Nucleus accumbens (tissue), 56 donors: ENCODE data around the gene SRRT.
A peak's percentile ranks its signal among the peaks of the same experiment; 100 is the strongest.
"Not testable (repeated sequence)": the region's sequence is repeated elsewhere in the genome, so short reads cannot be mapped to it uniquely, and the experiment has no call there.

Source experiments
- DNase-seq, 56 donors: peaks; one replicate each; lab custom pipeline; 2025; lab: John Stamatoyannopoulos, UW

The SRRT gene

GRCh38 chr7:100854899-100855298 is 20.0 kb upstream of the SRRT start:
- DNase-seq, result not testable (repeated sequence)

GRCh38 chr7:100855515-100855914 is 19.4 kb upstream of the SRRT start:
- DNase-seq, result no peak

GRCh38 chr7:100856871-100857282 is 18.0 kb upstream of the SRRT start:
- no peak for DNase-seq

- no peak for DNase-seq
Measured at GRCh38 chr7:100859856-100860255, 15.0 kb upstream of the SRRT start.

- no peak for DNase-seq
Measured at GRCh38 chr7:100860702-100861615, 13.9 kb upstream of the SRRT start.

GRCh38 chr7:100861616-100861985 is 13.3 kb upstream of the SRRT start:
- no peak for DNase-seq

GRCh38 chr7:100863406-100863950 is 11.4 kb upstream of the SRRT start:
- peak in 5 of 56 donors; percentile 8 to 51 (median 34) for DNase-seq

- DNase-seq, result no peak
Measured at GRCh38 chr7:100864263-100864845, 10.5 kb upstream of the SRRT start.

- peak in 18 of 56 donors; percentile 12 to 53 (median 34) for DNase-seq
Measured at GRCh38 chr7:100865372-100865911, 9.5 kb upstream of the SRRT start.

- DNase-seq, result peak in 53 of 56 donors; percentile 8 to 94 (median 75)
Measured at GRCh38 chr7:100865938-100866728, 8.8 kb upstream of the SRRT start.

GRCh38 chr7:100866729-100867039 is 8.2 kb upstream of the SRRT start:
- no peak for DNase-seq

- DNase-seq, result peak in 55 of 56 donors; percentile 15 to 93 (median 70)
Measured at GRCh38 chr7:100867040-100867775, 7.7 kb upstream of the SRRT start, which contains the start of gene TRIP6. Gene TRIP6 (plus strand): TSS chr7:100867387. CDS start chr7:100867498, 111 bp downstream.

GRCh38 chr7:100867776-100868485 is 7.0 kb upstream of the SRRT start:
- peak in 3 of 56 donors; percentile 23 to 31 (median 27) for DNase-seq

GRCh38 chr7:100873599-100874299 is 1.2 kb upstream of the SRRT start:
- no peak for DNase-seq

- no peak for DNase-seq
Measured at GRCh38 chr7:100874300-100874576, 665 bp upstream of the SRRT start.

GRCh38 chr7:100875356-100875751 is 451 bp downstream of the SRRT start:
- DNase-seq, result peak in 6 of 56 donors; percentile 38 to 62 (median 54)

GRCh38 chr7:100878013-100878412 is 3.1 kb downstream of the SRRT start:
- DNase-seq, result no peak

- no peak for DNase-seq
Measured at GRCh38 chr7:100878685-100879084, 3.8 kb downstream of the SRRT start.
